Osteoblast (primary cell): ENCODE results near the gene MYLK. TPM values are rescaled to one million over a fixed set of nuclear protein-coding genes. Genes with fewer than 3 reads are reported as not detected.

Experiments
- DNase-seq: peaks from one replicate; pipeline ENCODE4 v3.0.0; 2011; ENCODE audit warnings: low spot score, mixed read lengths; ENCODE audit not compliant: insufficient read length; ENCODE audit errors: missing footprints
- H2AFZ ChIP-seq: 2 replicates; pipeline ENCODE4 v1.6.0; 2011; ENCODE audit warnings: mild to moderate bottlenecking, low read length
- H3K27ac ChIP-seq: 2 replicates; pipeline ENCODE4 v1.5.1; 2011; ENCODE audit warnings: mild to moderate bottlenecking, low read depth, low read length, moderate library complexity
- H3K27me3 ChIP-seq: 2 replicates; pipeline ENCODE4 v1.6.0; 2012; ENCODE audit warnings: mild to moderate bottlenecking, control low read depth, inconsistent platforms, low read length, moderate library complexity; ENCODE audit not compliant: insufficient read depth
- H3K36me3 ChIP-seq: 2 replicates; pipeline ENCODE4 v1.5.1; 2011; ENCODE audit warnings: mild to moderate bottlenecking, low read length, control low read depth, moderate library complexity; ENCODE audit not compliant: insufficient read depth
- H3K4me1 ChIP-seq: 2 replicates; pipeline ENCODE4 v1.5.1; 2011; ENCODE audit warnings: mild to moderate bottlenecking, low read length, control low read depth, moderate library complexity; ENCODE audit not compliant: insufficient read depth
- H3K4me2 ChIP-seq: 2 replicates; pipeline ENCODE4 v1.6.0; 2011; ENCODE audit warnings: mild to moderate bottlenecking, low read length; ENCODE audit not compliant: insufficient read depth
- H3K4me3 ChIP-seq: fragments of 200-600 bp; sonication (generic); 3 replicates; pipeline ENCODE4 v1.5.1; 2012; ENCODE audit warnings: mild to moderate bottlenecking, low read length, inconsistent platforms; ENCODE audit not compliant: insufficient read depth
- H3K79me2 ChIP-seq: 2 replicates; pipeline ENCODE4 v1.6.0; 2012; ENCODE audit warnings: mild to moderate bottlenecking, low read length, control low read depth, inconsistent platforms; ENCODE audit not compliant: insufficient read depth
- H3K9me3 ChIP-seq: 2 replicates; pipeline ENCODE4 v1.5.1; 2011; ENCODE audit warnings: low read depth, low read length, control low read depth
- H4K20me1 ChIP-seq: 2 replicates; pipeline ENCODE4 v1.6.0; 2012; ENCODE audit warnings: mild to moderate bottlenecking, low read length, control low read depth; ENCODE audit not compliant: insufficient read depth
- total RNA-seq: library from RNA; depleted of rRNA; stranded (reverse); fragments of >200 nt; gene quantifications from 2 replicates; pipeline ENCODE4 v1.2.3, GENCODE V29; 2012
- TF ChIP-seq, protein P1 (sequence below): IDR thresholded peaks from 2 replicates; pipeline ENCODE4 v1.5.1; 2011; ENCODE audit warnings: mild to moderate bottlenecking, low read depth, low read length, moderate library complexity; ENCODE audit errors: extremely low read depth

MYLK gene
- total RNA-seq, 1 donor, result 268 TPM

DNA sequence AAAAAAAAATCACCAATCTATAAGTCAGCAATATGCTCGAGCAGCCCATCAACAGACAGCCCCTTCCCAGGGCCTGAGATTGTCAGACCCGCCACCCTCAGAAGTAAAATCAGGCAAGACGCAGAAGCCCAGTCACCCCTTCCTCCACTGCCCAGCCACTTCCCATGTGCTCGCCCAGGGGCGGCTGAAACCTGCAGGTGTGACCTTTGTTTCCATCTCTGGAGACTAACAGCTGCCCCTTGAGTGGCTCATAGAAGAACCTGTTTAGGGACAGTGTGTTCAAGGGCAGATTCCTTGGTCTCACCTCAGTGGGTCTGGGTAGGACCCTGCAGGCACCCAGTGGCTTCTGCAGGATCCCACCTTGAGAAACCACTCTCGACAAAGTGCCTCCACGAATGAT is 105.6 kb downstream of the MYLK start:
- Histone ChIP-seq H3K9me3 (no peaks in the 10 kb centered on the region), H3K4me2 (no peak overlapping the region), H3K27ac (no peak overlapping the region), H3K27me3 (no peaks in the 10 kb centered on the region), H2AFZ (no peak overlapping the region), H3K4me1 (peaks cover 45% of the 10 kb centered on the region), H3K4me3 (no peak overlapping the region), H3K36me3 (peaks cover 26% of the 10 kb centered on the region), H4K20me1 (no peaks in the 10 kb centered on the region), H3K79me2 (peaks cover 35% of the 10 kb centered on the region)
- DNase-seq, result peak; percentile 13
- TF ChIP-seq, protein P1, sequence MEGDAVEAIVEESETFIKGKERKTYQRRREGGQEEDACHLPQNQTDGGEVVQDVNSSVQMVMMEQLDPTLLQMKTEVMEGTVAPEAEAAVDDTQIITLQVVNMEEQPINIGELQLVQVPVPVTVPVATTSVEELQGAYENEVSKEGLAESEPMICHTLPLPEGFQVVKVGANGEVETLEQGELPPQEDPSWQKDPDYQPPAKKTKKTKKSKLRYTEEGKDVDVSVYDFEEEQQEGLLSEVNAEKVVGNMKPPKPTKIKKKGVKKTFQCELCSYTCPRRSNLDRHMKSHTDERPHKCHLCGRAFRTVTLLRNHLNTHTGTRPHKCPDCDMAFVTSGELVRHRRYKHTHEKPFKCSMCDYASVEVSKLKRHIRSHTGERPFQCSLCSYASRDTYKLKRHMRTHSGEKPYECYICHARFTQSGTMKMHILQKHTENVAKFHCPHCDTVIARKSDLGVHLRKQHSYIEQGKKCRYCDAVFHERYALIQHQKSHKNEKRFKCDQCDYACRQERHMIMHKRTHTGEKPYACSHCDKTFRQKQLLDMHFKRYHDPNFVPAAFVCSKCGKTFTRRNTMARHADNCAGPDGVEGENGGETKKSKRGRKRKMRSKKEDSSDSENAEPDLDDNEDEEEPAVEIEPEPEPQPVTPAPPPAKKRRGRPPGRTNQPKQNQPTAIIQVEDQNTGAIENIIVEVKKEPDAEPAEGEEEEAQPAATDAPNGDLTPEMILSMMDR, result no peak

DNA sequence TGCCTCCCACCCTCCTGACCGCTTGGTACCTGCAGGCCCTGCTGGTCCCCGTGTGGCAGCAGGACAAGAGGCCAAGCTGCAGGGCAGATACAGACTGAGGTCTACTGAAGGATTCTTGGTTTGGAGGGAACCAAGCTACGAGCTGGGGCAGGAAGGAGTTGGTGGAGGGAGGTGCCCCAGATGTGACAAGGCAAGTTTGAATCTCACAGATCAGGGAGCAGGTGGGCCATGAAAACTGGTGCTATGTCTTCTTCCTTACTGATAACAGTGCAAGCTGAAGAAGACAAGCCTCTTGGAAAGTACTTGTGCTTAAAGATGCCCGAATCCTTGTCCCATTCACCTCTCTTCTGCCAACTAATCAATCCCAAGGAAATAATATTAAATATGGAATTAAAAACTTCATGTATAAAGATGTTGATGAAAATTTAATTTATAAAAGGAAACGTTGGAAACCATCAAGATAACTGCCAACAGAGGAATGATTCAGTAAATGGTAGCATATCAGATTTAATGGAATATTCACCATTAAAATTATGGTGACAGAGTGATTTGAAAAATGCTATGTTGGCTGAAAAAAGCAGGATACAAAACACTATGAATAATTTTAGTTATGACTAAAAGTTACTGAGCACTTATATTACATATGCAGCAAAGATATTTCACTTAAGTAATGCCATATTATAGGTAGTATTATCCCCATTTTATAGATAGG is 107.9 kb downstream of the MYLK start:
- Histone ChIP-seq H3K36me3 (peaks cover 26% of the 10 kb centered on the region), H3K4me3 (no peak overlapping the region), H3K9me3 (no peaks in the 10 kb centered on the region), H3K27ac (no peak overlapping the region), H4K20me1 (no peaks in the 10 kb centered on the region), H3K4me1 (peaks cover 27% of the 10 kb centered on the region), H3K27me3 (no peaks in the 10 kb centered on the region), H3K79me2 (peaks cover 35% of the 10 kb centered on the region), H2AFZ (no peak overlapping the region), H3K4me2 (no peak overlapping the region)
- TF ChIP-seq, protein P1, result no peak
- no peak for DNase-seq

DNA sequence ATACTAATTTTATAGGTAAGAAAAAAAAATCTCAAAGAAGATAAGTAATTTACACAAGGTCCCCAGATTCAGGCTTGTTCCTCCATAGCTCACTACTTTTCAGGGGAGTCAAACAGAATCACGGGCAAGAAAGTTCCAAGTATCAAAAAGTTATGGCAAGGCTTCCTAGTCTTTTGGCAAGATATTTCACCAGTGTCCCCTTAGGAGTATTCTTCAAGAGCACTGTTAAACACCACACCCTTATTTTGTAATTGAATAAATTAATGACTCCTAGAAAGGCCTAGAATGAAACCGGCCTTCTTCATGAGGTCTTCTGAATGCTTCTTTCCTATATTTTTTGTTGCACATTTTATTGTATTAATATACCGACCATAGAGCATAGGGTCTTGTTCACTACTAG is 109.7 kb downstream of the MYLK start:
- H3K4me3 ChIP-seq, result no peak overlapping the region
- no peak overlapping the region for H2AFZ ChIP-seq
- TF ChIP-seq, protein P1, result no peak
- no peaks in the 10 kb centered on the region for H3K9me3 ChIP-seq
- no peaks in the 10 kb centered on the region for H3K27me3 ChIP-seq
- H3K4me1 ChIP-seq, result peaks cover 19% of the 10 kb centered on the region
- peak overlapping the region; percentile 26 for H3K27ac ChIP-seq
- H3K79me2 ChIP-seq, result peaks cover 34% of the 10 kb centered on the region
- H4K20me1 ChIP-seq, result no peaks in the 10 kb centered on the region
- H3K4me2 ChIP-seq, result peak overlapping the region; percentile 12
- DNase-seq, result no peak
- H3K36me3 ChIP-seq, result peaks cover 18% of the 10 kb centered on the region

DNA sequence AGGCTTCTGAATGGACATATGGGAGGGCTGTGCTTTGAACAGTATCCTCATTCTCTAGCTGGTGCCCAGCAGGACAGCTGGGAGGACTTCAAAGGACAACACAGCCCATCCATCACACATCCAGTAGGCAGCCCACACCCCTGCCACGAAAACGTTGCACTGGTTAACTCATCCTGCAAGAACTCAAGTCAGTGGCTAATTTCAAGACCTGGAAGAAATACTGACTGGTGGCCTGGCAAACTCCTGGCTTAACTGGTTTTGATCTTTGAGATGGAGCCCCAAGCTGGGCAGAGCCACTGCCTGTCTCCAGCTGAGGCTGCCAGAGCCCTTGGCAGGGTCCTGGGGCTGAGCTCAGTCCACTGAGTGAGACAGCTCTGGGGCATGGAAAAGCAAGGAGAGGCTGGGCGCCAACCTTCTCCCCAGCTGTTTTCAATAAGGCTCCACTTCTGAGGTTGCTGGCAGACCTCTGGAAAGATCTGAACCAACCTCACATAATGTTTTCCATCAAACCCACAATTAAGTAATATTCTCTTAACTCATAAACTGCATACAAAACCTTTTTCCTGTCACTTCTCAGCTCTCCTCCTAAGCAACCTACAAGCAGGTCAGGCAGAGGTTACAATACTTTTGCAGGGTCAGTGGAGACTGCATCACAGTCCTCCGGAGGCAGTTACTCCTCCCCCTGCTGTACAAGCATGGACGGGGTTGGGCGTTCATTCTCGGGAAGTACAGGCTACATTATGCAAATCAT is 110.3 kb downstream of the MYLK start:
- H3K9me3 ChIP-seq, result no peaks in the 10 kb centered on the region
- H3K4me3 ChIP-seq, result no peak overlapping the region
- H2AFZ ChIP-seq, result peak overlapping the region; percentile 5
- peaks cover 25% of the 10 kb centered on the region for H3K4me1 ChIP-seq
- peak; percentile 85 for DNase-seq
- TF ChIP-seq, protein P1, result no peak
- H3K79me2 ChIP-seq, result peaks cover 33% of the 10 kb centered on the region
- no peaks in the 10 kb centered on the region for H3K27me3 ChIP-seq
- H3K36me3 ChIP-seq, result peaks cover 12% of the 10 kb centered on the region
- peak overlapping the region; percentile 12 for H3K4me2 ChIP-seq
- H3K27ac ChIP-seq, result peak overlapping the region; percentile 26
- H4K20me1 ChIP-seq, result no peaks in the 10 kb centered on the region
